K562 (cell line): Measurements from ENCODE around the gene MYLK4. TPM values are rescaled to one million over a fixed set of nuclear protein-coding genes. Genes with fewer than 3 reads are reported as not detected.

ENCODE experiments used
- ATAC-seq: fragments of 200-7000 bp; cut with Tn5 transposase; 3 replicates; pipeline ENCODE4 v1.9.1; 2020; ENCODE audit warnings: moderate library complexity
- BruUV-seq: library from RNA; stranded (reverse); fragments of 400-500 nt; replicated peaks from 2 replicates; lab custom pipeline; 2021; lab: Mats Ljungman, UMichigan
- CTCF ChIA-PET: fragments of 300-600 bp; formaldehyde crosslinking; extraction: SDS; loops from one replicate; lab custom pipeline; 2021; ENCODE audit warnings: low intra/inter-chr PET ratio; lab: Yijun Ruan, JAX
- POLR2A ChIA-PET: fragments of 300-600, 350-650 bp; sonication (Branson Sonifier 250); formaldehyde crosslinking; extraction: SDS; loops from one replicate; lab custom pipeline; 2021; ENCODE audit warnings: antibody characterized with exemption, inconsistent platforms; lab: Yijun Ruan, JAX
- DNase-seq, 4 experiments: peaks; one replicate each; pipeline versions ENCODE4 v3.0.0 to v3.0.0-alpha.2; 2011 to 2018; ENCODE audit warnings: low spot score in 3 of 4, mixed read lengths in 3 of 4; ENCODE audit errors: extremely low read depth in 1 of 4
- FAIRE-seq: peaks from 2 replicates; lab custom pipeline; 2011; peaks lifted over from hg19 to GRCh38; lab: Jason Lieb, UNC
- H2AFZ ChIP-seq: 2 replicates; pipeline ENCODE4 v1.6.0; 2011; ENCODE audit warnings: low read depth, low read length, control low read depth, inconsistent platforms
- H3K27ac ChIP-seq: fragments of 200-600 bp; 3 replicates; pipeline ENCODE4 v1.8.0; 2011; ENCODE audit warnings: low read depth, mild to moderate bottlenecking, control low read depth, inconsistent platforms, low read length, moderate library complexity, mixed read lengths; ENCODE audit errors: extremely low read depth
- H3K27me3 ChIP-seq, 2 experiments: fragments of 300-600 bp in 1 of 2; 2 replicates in 1 of 2; 3 replicates in 1 of 2; pipeline versions ENCODE4 v1.6.0 to v1.8.0; 2011; ENCODE audit warnings: inconsistent platforms in 2 of 2, low read length in 2 of 2, mild to moderate bottlenecking in 1 of 2, mixed read lengths in 1 of 2, moderate library complexity in 1 of 2; ENCODE audit not compliant: control insufficient read depth in 2 of 2, insufficient read depth in 2 of 2
- H3K36me3 ChIP-seq: fragments of 300-600 bp; 3 replicates; pipeline ENCODE4 v1.8.0; 2011; ENCODE audit warnings: mild to moderate bottlenecking, low read length, inconsistent platforms; ENCODE audit not compliant: control insufficient read depth, insufficient read depth
- H3K4me1 ChIP-seq, 2 experiments: fragments of 200-600 bp in 1 of 2; replicated peaks in 1 of 2; 2 replicates in 1 of 2; 3 replicates in 1 of 2; pipeline versions ENCODE4 v1.5.1 to v1.8.0; 2011; ENCODE audit warnings: inconsistent platforms in 2 of 2, low read length in 2 of 2, mild to moderate bottlenecking in 1 of 2, mixed read lengths in 1 of 2, moderate library complexity in 1 of 2; ENCODE audit not compliant: control insufficient read depth in 2 of 2, insufficient read depth in 2 of 2
- H3K4me2 ChIP-seq: 2 replicates; pipeline ENCODE4 v1.6.1; 2011; ENCODE audit warnings: low read length, control low read depth, inconsistent platforms, mixed read lengths; ENCODE audit not compliant: insufficient read depth
- H3K4me3 ChIP-seq: fragments of 200-600 bp; sonication (generic), shearing (Covaris generic); 2 replicates; pipeline ENCODE4 v1.5.1; 2016; ENCODE audit warnings: control low read depth, inconsistent platforms
- H3K79me2 ChIP-seq: fragments of 200-600 bp; 3 replicates; pipeline ENCODE4 v1.8.0; 2011; ENCODE audit warnings: low read length, inconsistent platforms; ENCODE audit not compliant: control insufficient read depth, insufficient read depth
- H3K9ac ChIP-seq, 2 experiments: 2 replicates each; pipeline versions ENCODE4 v1.6.0 to v1.6.1; 2011; ENCODE audit warnings: low read depth in 2 of 2, low read length in 2 of 2, control low read depth in 1 of 2, inconsistent platforms in 1 of 2, mild to moderate bottlenecking in 1 of 2, mixed read lengths in 1 of 2; ENCODE audit not compliant: insufficient read depth in 1 of 2
- H3K9me1 ChIP-seq: one replicate; pipeline ENCODE4 v1.6.0; 2011; ENCODE audit warnings: inconsistent platforms, mild to moderate bottlenecking, low read length, moderate library complexity; ENCODE audit not compliant: control insufficient read depth, insufficient read depth
- H3K9me3 ChIP-seq: replicated peaks from 2 replicates; pipeline ENCODE4 v1.5.1; 2011; ENCODE audit warnings: low read depth, low read length, inconsistent platforms; ENCODE audit not compliant: control insufficient read depth, insufficient read depth
- H4K20me1 ChIP-seq: replicated peaks from 2 replicates; pipeline ENCODE4 v1.6.1; 2011; ENCODE audit warnings: low read length, inconsistent platforms, mixed read lengths; ENCODE audit not compliant: control insufficient read depth, insufficient read depth
- CEBPG ChIP-seq, 3 experiments: fragments of 200-800 bp in 1 of 3; sonication (Bioruptor generic) in 1 of 3; sonication (generic) in 1 of 3; formaldehyde crosslinking in 1 of 3; IDR thresholded peaks in 2 of 3; conservative IDR thresholded peaks in 1 of 3; 2 replicates each; pipeline versions ENCODE4 v1.6.1 to v1.8.0; 2016 to 2022; ENCODE audit warnings: missing compliant biosample characterization in 2 of 3, missing genetic modification characterization in 2 of 3, mild to moderate bottlenecking in 1 of 3, missing genetic modification reagents in 1 of 3
- E2F3 ChIP-seq: fragments of 250-450 bp; sonication (Bioruptor Pico); IDR thresholded peaks from 2 replicates; pipeline ENCODE4 v1.4.0; 2020; ENCODE audit warnings: mild to moderate bottlenecking
- E2F5 ChIP-seq: sonication (generic); formaldehyde crosslinking; IDR thresholded peaks from 2 replicates; pipeline ENCODE4 v1.8.0; 2022; ENCODE audit warnings: mild to moderate bottlenecking, missing genetic modification reagents
- FOXJ3 ChIP-seq: sonication (generic); formaldehyde crosslinking; IDR thresholded peaks from 2 replicates; pipeline ENCODE4 v1.4.0; 2020; ENCODE audit warnings: mild to moderate bottlenecking, missing genetic modification reagents
- FOXP1 ChIP-seq: sonication (generic); formaldehyde crosslinking; IDR thresholded peaks from 2 replicates; pipeline ENCODE4 v1.8.0; 2022; ENCODE audit warnings: mild to moderate bottlenecking, missing genetic modification reagents
- MBD2 ChIP-seq: sonication (generic); IDR thresholded peaks from 2 replicates; pipeline ENCODE4 v1.6.1; 2016; ENCODE audit warnings: low read depth, borderline replicate concordance
- MTF1 ChIP-seq: fragments of 250-450 bp; sonication (Bioruptor Pico); IDR thresholded peaks from 2 replicates; pipeline ENCODE4 v1.9.0; 2021; ENCODE audit warnings: moderate library complexity, mild to moderate bottlenecking, inconsistent platforms, borderline replicate concordance
- PURB ChIP-seq: sonication (generic); formaldehyde crosslinking; IDR thresholded peaks from 2 replicates; pipeline ENCODE4 v1.9.0; 2021; ENCODE audit warnings: low read depth, mild to moderate bottlenecking, missing genetic modification reagents
- RB1 ChIP-seq: fragments of 450-650 bp; IDR thresholded peaks from 2 replicates; pipeline ENCODE4 v1.6.1; 2017; ENCODE audit warnings: low read depth, mild to moderate bottlenecking
- SFPQ ChIP-seq: fragments of 200-400 bp; formaldehyde crosslinking; IDR thresholded peaks from 2 replicates; pipeline ENCODE4 v1.6.1; 2017; ENCODE audit warnings: mild to moderate bottlenecking, low read depth, low read length, moderate library complexity
- ZBED1 ChIP-seq: IDR thresholded peaks from 2 replicates; pipeline ENCODE4 v1.6.1; 2014
- ZNF384 ChIP-seq: IDR thresholded peaks from 2 replicates; pipeline ENCODE4 v1.6.1; 2012; ENCODE audit warnings: low read depth, low read length, improper control_type of control experiment
- ZNF707 ChIP-seq: fragments of 250-450 bp; sonication (Bioruptor Pico); conservative IDR thresholded peaks from 2 replicates; pipeline ENCODE4 v1.8.0; 2022; ENCODE audit warnings: inconsistent platforms, mild to moderate bottlenecking, moderate library complexity
- ZNF766 ChIP-seq: fragments of 200-800 bp; sonication (Bioruptor generic); conservative IDR thresholded peaks from 2 replicates; pipeline ENCODE4 v1.6.1; 2016; ENCODE audit warnings: missing genetic modification characterization, missing compliant biosample characterization
- WGBS: fragments of 100-300 bp; shearing (Covaris generic); methylation state at CpG from one replicate; pipeline ENCODE4 v1.1.6; 2016; ENCODE audit warnings: low coverage, mixed read lengths; ENCODE audit not compliant: insufficient coverage; ENCODE audit errors: missing lambda C conversion rate; 5-methylcytosine and 5-hydroxymethylcytosine counted together
- in situ Hi-C: fragments of 300-500 bp; cut with MboI; formaldehyde crosslinking; loops from 4 replicates; pipeline ENCODE4 v1.15.0; 2018; ENCODE audit warnings: inconsistent platforms, mixed read lengths
- intact Hi-C: fragments of 100-400 bp; cut with micrococcal nuclease; formaldehyde crosslinking; loops from 2 replicates; pipeline ENCODE4 v1.14.2; 2022
- polyA plus RNA-seq, 8 experiments: library from polyadenylated mRNA; depleted of rRNA in 4 of 8; stranded (reverse) in 5 of 8; unstranded in 3 of 8; fragments of >200 nt; fragmentation: Nextera tagmentation in 2 of 8; fragmentation: Illumina TruSeq in 1 of 8; extraction: Ambion mirVana in 2 of 8; extraction: Trizol in 1 of 8; gene quantifications; 2 replicates each; pipeline versions ENCODE4 v1.2.1 to v1.2.3, GENCODE V29; 2011 to 2014; ENCODE audit warnings: inconsistent platforms in 1 of 8, missing spikeins in 1 of 8
- total RNA-seq, 7 experiments: library from RNA; depleted of rRNA in 6 of 7; stranded (reverse); fragments of >200 nt in 6 of 7; fragmentation: Illumina TruSeq in 2 of 7; extraction: Trizol in 2 of 7; gene quantifications; 2 replicates each; pipeline versions ENCODE4 v1.2.1 to v1.2.3, GENCODE V29; 2011 to 2021; ENCODE audit warnings: low replicate concordance in 1 of 7
- TF ChIP-seq, protein P1 (sequence below): sonication (generic); formaldehyde crosslinking; IDR thresholded peaks from 2 replicates; pipeline ENCODE4 v1.8.0; 2023; ENCODE audit warnings: mild to moderate bottlenecking, missing genetic modification reagents

The MYLK4 gene
- total and polyA plus RNA-seq, 9 of the 15 experiments (the other 6 are each of a cell fraction or from before 2014, with no cell fraction given): 0.01 to 0.15 (median 0.06) TPM

GRCh38 chr6:2753743-2754142 is 3.0 kb upstream of the MYLK4 start (continued):
- TF ChIP-seq SFPQ: no peak
- TF ChIP-seq E2F5: no peak
- TF ChIP-seq, all 486 proteins: peak for 2

GRCh38 chr6:2753110-2753489 is 2.4 kb upstream of the MYLK4 start:
- CTCF ChIA-PET: no interaction called here
- in situ Hi-C loops: no loop called here
- TF ChIP-seq CEBPG (CRISPR knock-in tag; IDR thresholded peaks at IDR 0.05): no peak
- TF ChIP-seq CEBPG (tag; conservative IDR thresholded peaks at IDR 0.05 in 1 of 2, IDR thresholded peaks at IDR 0.05 in 1 of 2): no peak
- no peak for TF ChIP-seq ZNF707 (CRISPR knock-in tag)
- no peak for TF ChIP-seq MBD2
- no peak for TF ChIP-seq ZNF766 (CRISPR knock-in tag)
- TF ChIP-seq FOXP1 (CRISPR knock-in tag): no peak
- no peak for TF ChIP-seq PURB (CRISPR knock-in tag)
- TF ChIP-seq MTF1 (CRISPR knock-in tag): no peak
- TF ChIP-seq E2F3 (CRISPR knock-in tag): no peak
- TF ChIP-seq FOXJ3 (CRISPR knock-in tag): no peak
- no peak for TF ChIP-seq RB1
- TF ChIP-seq, protein P1, sequence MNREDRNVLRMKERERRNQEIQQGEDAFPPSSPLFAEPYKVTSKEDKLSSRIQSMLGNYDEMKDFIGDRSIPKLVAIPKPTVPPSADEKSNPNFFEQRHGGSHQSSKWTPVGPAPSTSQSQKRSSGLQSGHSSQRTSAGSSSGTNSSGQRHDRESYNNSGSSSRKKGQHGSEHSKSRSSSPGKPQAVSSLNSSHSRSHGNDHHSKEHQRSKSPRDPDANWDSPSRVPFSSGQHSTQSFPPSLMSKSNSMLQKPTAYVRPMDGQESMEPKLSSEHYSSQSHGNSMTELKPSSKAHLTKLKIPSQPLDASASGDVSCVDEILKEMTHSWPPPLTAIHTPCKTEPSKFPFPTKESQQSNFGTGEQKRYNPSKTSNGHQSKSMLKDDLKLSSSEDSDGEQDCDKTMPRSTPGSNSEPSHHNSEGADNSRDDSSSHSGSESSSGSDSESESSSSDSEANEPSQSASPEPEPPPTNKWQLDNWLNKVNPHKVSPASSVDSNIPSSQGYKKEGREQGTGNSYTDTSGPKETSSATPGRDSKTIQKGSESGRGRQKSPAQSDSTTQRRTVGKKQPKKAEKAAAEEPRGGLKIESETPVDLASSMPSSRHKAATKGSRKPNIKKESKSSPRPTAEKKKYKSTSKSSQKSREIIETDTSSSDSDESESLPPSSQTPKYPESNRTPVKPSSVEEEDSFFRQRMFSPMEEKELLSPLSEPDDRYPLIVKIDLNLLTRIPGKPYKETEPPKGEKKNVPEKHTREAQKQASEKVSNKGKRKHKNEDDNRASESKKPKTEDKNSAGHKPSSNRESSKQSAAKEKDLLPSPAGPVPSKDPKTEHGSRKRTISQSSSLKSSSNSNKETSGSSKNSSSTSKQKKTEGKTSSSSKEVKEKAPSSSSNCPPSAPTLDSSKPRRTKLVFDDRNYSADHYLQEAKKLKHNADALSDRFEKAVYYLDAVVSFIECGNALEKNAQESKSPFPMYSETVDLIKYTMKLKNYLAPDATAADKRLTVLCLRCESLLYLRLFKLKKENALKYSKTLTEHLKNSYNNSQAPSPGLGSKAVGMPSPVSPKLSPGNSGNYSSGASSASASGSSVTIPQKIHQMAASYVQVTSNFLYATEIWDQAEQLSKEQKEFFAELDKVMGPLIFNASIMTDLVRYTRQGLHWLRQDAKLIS (CRISPR knock-in tag): no peak
- TF ChIP-seq ZBED1: no peak
- TF ChIP-seq ZNF384: no peak

More at GRCh38 chr6:2753110-2753489, 2.4 kb upstream of the MYLK4 start:
- Histone ChIP-seq H3K27me3 (no peaks in the 10 kb centered on the region), H3K36me3 (no peaks in the 10 kb centered on the region), H3K4me3 (no peak overlapping the region), H3K4me1 (peaks cover 8 to 40% of the 10 kb centered on the region in 2 experiments), H3K9ac (no peak overlapping the region), H3K27ac (no peak overlapping the region), H3K79me2 (no peaks in the 10 kb centered on the region), H3K9me3 (no peaks in the 10 kb centered on the region), H3K4me2 (no peak overlapping the region), H2AFZ (peak overlapping the region; percentile 32), H4K20me1 (no peaks in the 10 kb centered on the region), H3K9me1 (no peaks in the 10 kb centered on the region)
- POLR2A ChIA-PET: interaction anchor here (0.7 to 1.3 kb wide), 5 partner anchors 10 to 29 kb away, joined by 3 to 6 read pairs (median 4); no protein-coding TSS in a partner anchor
- intact Hi-C loops: no loop called here
- FAIRE-seq: no peak
- no peak for DNase-seq
- no peak for ATAC-seq
- no TSS peak for BruUV-seq
- 55% methylated on average over 7 of the region's 7 CpGs for WGBS
